ENCODE measurements around the gene TBX20.

TBX20 gene

DNA sequence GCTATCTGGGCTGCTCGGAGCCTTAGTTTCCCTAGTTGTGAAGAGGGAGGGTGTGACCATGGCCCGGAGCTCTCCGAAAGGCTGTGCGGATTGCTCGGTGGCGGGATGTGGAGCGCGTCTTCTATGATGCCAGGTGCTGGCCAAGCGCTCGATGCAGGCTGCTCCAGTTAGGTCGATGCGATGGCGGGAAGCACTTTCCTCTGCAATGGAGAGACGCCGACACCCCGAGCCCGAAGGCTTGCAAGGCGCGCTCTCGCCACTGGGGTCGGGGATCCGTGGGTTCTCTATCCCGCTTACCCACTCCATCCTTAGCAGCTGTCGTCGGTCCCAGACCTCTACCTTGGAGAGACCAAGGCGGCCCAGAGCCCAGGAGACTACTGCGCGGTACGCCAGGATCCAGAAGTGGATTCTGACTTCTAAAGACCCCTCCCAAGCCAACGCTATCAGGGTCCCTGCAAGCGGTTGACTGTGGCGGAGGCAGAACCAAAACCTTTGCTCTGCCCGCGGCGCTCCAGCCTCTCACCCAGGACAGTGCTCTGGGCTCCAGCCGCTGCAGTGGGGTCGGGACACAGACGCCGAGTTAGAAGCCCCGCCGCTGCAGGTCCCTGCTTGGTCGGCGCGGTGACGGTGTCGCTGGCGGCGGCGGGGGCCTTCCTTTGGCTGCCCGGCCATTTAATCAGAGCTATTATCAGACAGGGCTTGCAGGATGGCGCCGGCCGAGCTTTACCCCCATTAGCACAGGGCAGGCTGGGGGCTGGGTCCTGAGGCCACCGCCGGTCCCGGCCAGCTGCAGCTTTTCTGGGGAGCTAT lies 7.8 kb upstream of the TBX20 start (continued):
- TF ChIP-seq, protein P1, sequence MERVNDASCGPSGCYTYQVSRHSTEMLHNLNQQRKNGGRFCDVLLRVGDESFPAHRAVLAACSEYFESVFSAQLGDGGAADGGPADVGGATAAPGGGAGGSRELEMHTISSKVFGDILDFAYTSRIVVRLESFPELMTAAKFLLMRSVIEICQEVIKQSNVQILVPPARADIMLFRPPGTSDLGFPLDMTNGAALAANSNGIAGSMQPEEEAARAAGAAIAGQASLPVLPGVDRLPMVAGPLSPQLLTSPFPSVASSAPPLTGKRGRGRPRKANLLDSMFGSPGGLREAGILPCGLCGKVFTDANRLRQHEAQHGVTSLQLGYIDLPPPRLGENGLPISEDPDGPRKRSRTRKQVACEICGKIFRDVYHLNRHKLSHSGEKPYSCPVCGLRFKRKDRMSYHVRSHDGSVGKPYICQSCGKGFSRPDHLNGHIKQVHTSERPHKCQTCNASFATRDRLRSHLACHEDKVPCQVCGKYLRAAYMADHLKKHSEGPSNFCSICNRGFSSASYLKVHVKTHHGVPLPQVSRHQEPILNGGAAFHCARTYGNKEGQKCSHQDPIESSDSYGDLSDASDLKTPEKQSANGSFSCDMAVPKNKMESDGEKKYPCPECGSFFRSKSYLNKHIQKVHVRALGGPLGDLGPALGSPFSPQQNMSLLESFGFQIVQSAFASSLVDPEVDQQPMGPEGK (CRISPR knock-in tag; IDR thresholded peaks at IDR 0.05; ENCODE audit: borderline replicate concordance): no peak
- TF ChIP-seq RARB (CRISPR knock-in tag; IDR thresholded peaks at IDR 0.05) (no peak), ZNF8 (CRISPR knock-in tag; IDR thresholded peaks at IDR 0.05) (no peak), ZNF565 (CRISPR knock-in tag; conservative IDR thresholded peaks at IDR 0.05; ENCODE audit: low read depth) (no peak)

DNA sequence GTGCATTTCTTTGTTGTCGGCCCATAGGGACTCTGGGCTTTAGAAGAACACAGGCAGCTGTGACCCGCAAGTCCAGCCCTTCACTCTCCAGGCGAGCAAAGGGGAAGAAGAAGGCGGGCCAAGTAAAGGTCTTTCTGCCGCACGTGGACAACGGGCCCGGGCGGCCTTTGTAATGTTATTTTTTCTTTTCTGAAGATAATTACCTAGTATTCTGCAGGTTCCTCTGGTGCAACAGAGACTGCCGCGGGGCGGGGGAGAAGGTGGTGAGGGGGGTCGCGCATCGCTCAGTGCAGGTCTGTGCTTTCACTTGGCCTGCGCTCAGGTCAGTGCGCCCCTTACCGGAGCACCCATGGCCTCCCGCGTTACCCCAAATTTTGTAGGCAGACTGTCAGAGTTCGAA lies 7.1 kb upstream of the TBX20 start:
- ATAC-seq: no peak
- TF ChIP-seq TOX (CRISPR knock-in tag; IDR thresholded peaks at IDR 0.05; ENCODE audit: borderline replicate concordance) (no peak), ZC3H10 (CRISPR knock-in tag; IDR thresholded peaks at IDR 0.05) (no peak), ZFP3 (CRISPR knock-in tag; IDR thresholded peaks at IDR 0.05) (no peak), OSR1 (CRISPR knock-in tag; IDR thresholded peaks at IDR 0.05) (no peak), SNAI2 (CRISPR knock-in tag; IDR thresholded peaks at IDR 0.05) (no peak), PPARA (CRISPR knock-in tag; IDR thresholded peaks at IDR 0.05; ENCODE audit: borderline replicate concordance) (no peak), BACH2 (CRISPR knock-in tag; IDR thresholded peaks at IDR 0.05; ENCODE audit: borderline replicate concordance) (no peak), ARNTL (CRISPR knock-in tag; IDR thresholded peaks at IDR 0.05; ENCODE audit: borderline replicate concordance, low read depth) (no peak), TCF4 (CRISPR knock-in tag; IDR thresholded peaks at IDR 0.05; ENCODE audit: borderline replicate concordance) (no peak), CSDC2 (CRISPR knock-in tag; IDR thresholded peaks at IDR 0.05) (no peak)
- TF ChIP-seq, protein P2, sequence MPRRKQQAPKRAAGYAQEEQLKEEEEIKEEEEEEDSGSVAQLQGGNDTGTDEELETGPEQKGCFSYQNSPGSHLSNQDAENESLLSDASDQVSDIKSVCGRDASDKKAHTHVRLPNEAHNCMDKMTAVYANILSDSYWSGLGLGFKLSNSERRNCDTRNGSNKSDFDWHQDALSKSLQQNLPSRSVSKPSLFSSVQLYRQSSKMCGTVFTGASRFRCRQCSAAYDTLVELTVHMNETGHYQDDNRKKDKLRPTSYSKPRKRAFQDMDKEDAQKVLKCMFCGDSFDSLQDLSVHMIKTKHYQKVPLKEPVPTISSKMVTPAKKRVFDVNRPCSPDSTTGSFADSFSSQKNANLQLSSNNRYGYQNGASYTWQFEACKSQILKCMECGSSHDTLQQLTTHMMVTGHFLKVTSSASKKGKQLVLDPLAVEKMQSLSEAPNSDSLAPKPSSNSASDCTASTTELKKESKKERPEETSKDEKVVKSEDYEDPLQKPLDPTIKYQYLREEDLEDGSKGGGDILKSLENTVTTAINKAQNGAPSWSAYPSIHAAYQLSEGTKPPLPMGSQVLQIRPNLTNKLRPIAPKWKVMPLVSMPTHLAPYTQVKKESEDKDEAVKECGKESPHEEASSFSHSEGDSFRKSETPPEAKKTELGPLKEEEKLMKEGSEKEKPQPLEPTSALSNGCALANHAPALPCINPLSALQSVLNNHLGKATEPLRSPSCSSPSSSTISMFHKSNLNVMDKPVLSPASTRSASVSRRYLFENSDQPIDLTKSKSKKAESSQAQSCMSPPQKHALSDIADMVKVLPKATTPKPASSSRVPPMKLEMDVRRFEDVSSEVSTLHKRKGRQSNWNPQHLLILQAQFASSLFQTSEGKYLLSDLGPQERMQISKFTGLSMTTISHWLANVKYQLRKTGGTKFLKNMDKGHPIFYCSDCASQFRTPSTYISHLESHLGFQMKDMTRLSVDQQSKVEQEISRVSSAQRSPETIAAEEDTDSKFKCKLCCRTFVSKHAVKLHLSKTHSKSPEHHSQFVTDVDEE (CRISPR knock-in tag; IDR thresholded peaks at IDR 0.05): no peak

DNA sequence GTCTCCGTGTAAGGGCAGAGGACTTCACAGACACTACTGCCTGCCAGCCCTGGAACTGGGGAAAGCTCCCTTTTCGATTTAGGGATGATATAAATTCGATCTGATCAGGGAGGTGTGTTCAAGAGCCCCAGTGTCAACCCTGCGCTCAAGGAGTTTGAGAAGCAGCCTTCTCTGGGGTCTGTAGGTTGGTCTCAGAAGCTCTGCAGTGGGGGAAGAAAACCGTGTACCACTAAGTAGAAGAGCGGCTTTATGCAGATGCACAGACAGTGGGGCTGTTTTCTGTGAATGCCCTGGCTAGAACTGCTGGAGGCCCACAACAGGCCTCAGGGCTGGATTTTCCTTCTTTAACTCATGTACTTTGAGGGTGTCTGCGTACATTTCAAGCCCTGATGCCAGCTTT lies 6.3 kb upstream of the TBX20 start:
- TF ChIP-seq, protein P3, sequence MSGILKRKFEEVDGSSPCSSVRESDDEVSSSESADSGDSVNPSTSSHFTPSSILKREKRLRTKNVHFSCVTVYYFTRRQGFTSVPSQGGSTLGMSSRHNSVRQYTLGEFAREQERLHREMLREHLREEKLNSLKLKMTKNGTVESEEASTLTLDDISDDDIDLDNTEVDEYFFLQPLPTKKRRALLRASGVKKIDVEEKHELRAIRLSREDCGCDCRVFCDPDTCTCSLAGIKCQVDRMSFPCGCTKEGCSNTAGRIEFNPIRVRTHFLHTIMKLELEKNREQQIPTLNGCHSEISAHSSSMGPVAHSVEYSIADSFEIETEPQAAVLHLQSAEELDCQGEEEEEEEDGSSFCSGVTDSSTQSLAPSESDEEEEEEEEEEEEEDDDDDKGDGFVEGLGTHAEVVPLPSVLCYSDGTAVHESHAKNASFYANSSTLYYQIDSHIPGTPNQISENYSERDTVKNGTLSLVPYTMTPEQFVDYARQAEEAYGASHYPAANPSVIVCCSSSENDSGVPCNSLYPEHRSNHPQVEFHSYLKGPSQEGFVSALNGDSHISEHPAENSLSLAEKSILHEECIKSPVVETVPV (CRISPR knock-in tag; IDR thresholded peaks at IDR 0.05): no peak
- TF ChIP-seq CSDC2 (CRISPR knock-in tag; IDR thresholded peaks at IDR 0.05): no peak
- no peak for TF ChIP-seq TCF4 (CRISPR knock-in tag; IDR thresholded peaks at IDR 0.05; ENCODE audit: borderline replicate concordance)
- no peak for TF ChIP-seq RARB (CRISPR knock-in tag; IDR thresholded peaks at IDR 0.05)
- TF ChIP-seq, protein P4, sequence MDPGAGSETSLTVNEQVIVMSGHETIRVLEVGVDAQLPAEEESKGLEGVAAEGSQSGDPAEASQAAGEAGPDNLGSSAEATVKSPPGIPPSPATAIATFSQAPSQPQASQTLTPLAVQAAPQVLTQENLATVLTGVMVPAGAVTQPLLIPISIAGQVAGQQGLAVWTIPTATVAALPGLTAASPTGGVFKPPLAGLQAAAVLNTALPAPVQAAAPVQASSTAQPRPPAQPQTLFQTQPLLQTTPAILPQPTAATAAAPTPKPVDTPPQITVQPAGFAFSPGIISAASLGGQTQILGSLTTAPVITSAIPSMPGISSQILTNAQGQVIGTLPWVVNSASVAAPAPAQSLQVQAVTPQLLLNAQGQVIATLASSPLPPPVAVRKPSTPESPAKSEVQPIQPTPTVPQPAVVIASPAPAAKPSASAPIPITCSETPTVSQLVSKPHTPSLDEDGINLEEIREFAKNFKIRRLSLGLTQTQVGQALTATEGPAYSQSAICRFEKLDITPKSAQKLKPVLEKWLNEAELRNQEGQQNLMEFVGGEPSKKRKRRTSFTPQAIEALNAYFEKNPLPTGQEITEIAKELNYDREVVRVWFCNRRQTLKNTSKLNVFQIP (CRISPR knock-in tag; IDR thresholded peaks at IDR 0.05; ENCODE audit: borderline replicate concordance, low read depth): no peak
- no peak for TF ChIP-seq PPARA (CRISPR knock-in tag; IDR thresholded peaks at IDR 0.05; ENCODE audit: borderline replicate concordance)
- no peak for TF ChIP-seq ESRRG (CRISPR knock-in tag; IDR thresholded peaks at IDR 0.05)
- no peak; the same call in 2 of the 3 replicates for ATAC-seq

DNA sequence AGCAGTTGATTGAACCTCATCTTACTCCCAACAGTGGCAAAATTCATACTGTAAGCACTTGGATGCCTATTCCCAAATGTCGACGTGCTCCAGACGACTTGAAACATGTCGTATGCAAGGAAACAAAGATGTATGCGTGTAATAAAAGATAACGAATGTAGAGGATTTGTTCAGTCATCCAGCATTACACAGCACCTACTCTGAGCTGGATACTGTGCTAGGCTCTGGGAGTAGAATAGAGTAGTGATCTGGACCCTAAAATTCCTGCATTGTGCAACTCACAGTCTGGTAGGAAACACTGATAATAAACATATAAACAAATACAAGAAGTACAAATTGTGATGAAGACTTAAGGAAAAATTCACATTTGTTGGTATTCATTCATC lies 5.6 kb upstream of the TBX20 start:
- ATAC-seq: no peak
- no peak for TF ChIP-seq OSR1 (CRISPR knock-in tag; IDR thresholded peaks at IDR 0.05)
- TF ChIP-seq CSDC2 (CRISPR knock-in tag; IDR thresholded peaks at IDR 0.05): no peak
- TF ChIP-seq PPARA (CRISPR knock-in tag; IDR thresholded peaks at IDR 0.05; ENCODE audit: borderline replicate concordance): no peak
- no peak for TF ChIP-seq RARB (CRISPR knock-in tag; IDR thresholded peaks at IDR 0.05)
- no peak for TF ChIP-seq GLIS3 (CRISPR knock-in tag; IDR thresholded peaks at IDR 0.05)
- no peak for TF ChIP-seq ZFP30 (CRISPR knock-in tag; IDR thresholded peaks at IDR 0.05)
- no peak for TF ChIP-seq ZNF8 (CRISPR knock-in tag; IDR thresholded peaks at IDR 0.05)
- no peak for TF ChIP-seq ISL1 (CRISPR knock-in tag; IDR thresholded peaks at IDR 0.05)
- TF ChIP-seq ESRRG (CRISPR knock-in tag; IDR thresholded peaks at IDR 0.05): no peak
- TF ChIP-seq, protein P1 (CRISPR knock-in tag; IDR thresholded peaks at IDR 0.05; ENCODE audit: borderline replicate concordance): no peak
- TF ChIP-seq ZC3H10 (CRISPR knock-in tag; IDR thresholded peaks at IDR 0.05): no peak
- TF ChIP-seq, protein P5, sequence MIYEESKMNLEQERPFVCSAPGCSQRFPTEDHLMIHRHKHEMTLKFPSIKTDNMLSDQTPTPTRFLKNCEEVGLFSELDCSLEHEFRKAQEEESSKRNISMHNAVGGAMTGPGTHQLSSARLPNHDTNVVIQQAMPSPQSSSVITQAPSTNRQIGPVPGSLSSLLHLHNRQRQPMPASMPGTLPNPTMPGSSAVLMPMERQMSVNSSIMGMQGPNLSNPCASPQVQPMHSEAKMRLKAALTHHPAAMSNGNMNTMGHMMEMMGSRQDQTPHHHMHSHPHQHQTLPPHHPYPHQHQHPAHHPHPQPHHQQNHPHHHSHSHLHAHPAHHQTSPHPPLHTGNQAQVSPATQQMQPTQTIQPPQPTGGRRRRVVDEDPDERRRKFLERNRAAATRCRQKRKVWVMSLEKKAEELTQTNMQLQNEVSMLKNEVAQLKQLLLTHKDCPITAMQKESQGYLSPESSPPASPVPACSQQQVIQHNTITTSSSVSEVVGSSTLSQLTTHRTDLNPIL (CRISPR knock-in tag; IDR thresholded peaks at IDR 0.05; ENCODE audit: low read depth): no peak
- no peak for TF ChIP-seq TCF4 (CRISPR knock-in tag; IDR thresholded peaks at IDR 0.05; ENCODE audit: borderline replicate concordance)
- no peak for TF ChIP-seq BACH2 (CRISPR knock-in tag; IDR thresholded peaks at IDR 0.05; ENCODE audit: borderline replicate concordance)
- TF ChIP-seq TOX (CRISPR knock-in tag; IDR thresholded peaks at IDR 0.05; ENCODE audit: borderline replicate concordance): no peak
- TF ChIP-seq ZNF565 (CRISPR knock-in tag; conservative IDR thresholded peaks at IDR 0.05; ENCODE audit: low read depth): no peak
- no peak for TF ChIP-seq ARNTL (CRISPR knock-in tag; IDR thresholded peaks at IDR 0.05; ENCODE audit: borderline replicate concordance, low read depth)
- TF ChIP-seq SNAI2 (CRISPR knock-in tag; IDR thresholded peaks at IDR 0.05): no peak
- TF ChIP-seq ZFP3 (CRISPR knock-in tag; IDR thresholded peaks at IDR 0.05): no peak
